CD4-positive, CD25-positive, alpha-beta regulatory T cell (primary cell): ENCODE results near the gene RSKR. TPM values are rescaled to one million over a fixed set of nuclear protein-coding genes. Genes with fewer than 3 reads are reported as not detected.
A peak's percentile ranks its signal among the peaks of the same experiment; 100 is the strongest.
"Not testable (repeated sequence)": the region's sequence is repeated elsewhere in the genome, so short reads cannot be mapped to it uniquely, and the experiment has no call there.

Experiments
- ATAC-seq, 2 donors: fragments of 150-1000 bp; cut with Tn5 transposase; one replicate each; pipeline ENCODE4 v1.10.0; 2021; ENCODE audit warnings: low read depth in 2 of 2, moderate number of reproducible peaks in 2 of 2, moderate library complexity in 1 of 2
- DNase-seq, 3 donors: peaks; one replicate each; pipeline versions ENCODE4 v3.0.0 to v3.0.0-alpha.2; 2012 to 2022; ENCODE audit warnings: mixed read lengths in 1 of 3
- H3K27ac ChIP-seq: one replicate; pipeline ENCODE4 v1.7.0; 2013; ENCODE audit warnings: mild to moderate bottlenecking, low read length; ENCODE audit not compliant: insufficient read depth, poor library complexity, severe bottlenecking
- H3K27me3 ChIP-seq: one replicate; pipeline ENCODE4 v1.7.0; 2013; ENCODE audit warnings: low read length; ENCODE audit not compliant: control insufficient read depth, insufficient read depth
- H3K36me3 ChIP-seq: one replicate; pipeline ENCODE4 v1.7.0; 2013; ENCODE audit warnings: mild to moderate bottlenecking, low read length, moderate library complexity; ENCODE audit not compliant: control insufficient read depth, insufficient read depth
- H3K4me1 ChIP-seq: 2 replicates; pipeline ENCODE4 v1.7.0; 2013; ENCODE audit warnings: mild to moderate bottlenecking, low read length; ENCODE audit not compliant: insufficient read depth, control insufficient read depth, poor library complexity, severe bottlenecking
- H3K4me3 ChIP-seq: one replicate; pipeline ENCODE4 v1.7.0; 2013; ENCODE audit warnings: low read depth, mild to moderate bottlenecking, low read length, moderate library complexity
- H3K9me3 ChIP-seq, 2 experiments: 1 replicate in 1 of 2; 2 replicates in 1 of 2; pipeline ENCODE4 v1.7.0; 2013; ENCODE audit warnings: low read length in 2 of 2, mild to moderate bottlenecking in 1 of 2, moderate library complexity in 1 of 2; ENCODE audit not compliant: control insufficient read depth in 2 of 2
- H3K27ac Mint-ChIP-seq, 3 donors: one replicate each; pipeline ENCODE4 v1.8.0; 2020 to 2022; ENCODE audit warnings: mild to moderate bottlenecking in 3 of 3, mixed read lengths in 3 of 3, moderate library complexity in 2 of 3
- H3K27me3 Mint-ChIP-seq: one replicate; pipeline ENCODE4 v1.8.0; 2022; ENCODE audit warnings: mild to moderate bottlenecking, mixed read lengths
- H3K36me3 Mint-ChIP-seq: one replicate; pipeline ENCODE4 v1.8.0; 2020; ENCODE audit warnings: mixed read lengths
- H3K4me1 Mint-ChIP-seq, 4 donors: one replicate each; pipeline ENCODE4 v1.8.0; 2020 to 2022; ENCODE audit warnings: mixed read lengths in 4 of 4, mild to moderate bottlenecking in 1 of 4
- H3K4me3 Mint-ChIP-seq, 4 donors: one replicate each; pipeline ENCODE4 v1.8.0; 2020 to 2022; ENCODE audit warnings: mild to moderate bottlenecking in 4 of 4, mixed read lengths in 4 of 4, moderate library complexity in 3 of 4
- H3K9me3 Mint-ChIP-seq, 7 donors: one replicate each; pipeline ENCODE4 v1.8.0; 2020 to 2022; ENCODE audit warnings: mixed read lengths in 7 of 7, mild to moderate bottlenecking in 3 of 7, moderate library complexity in 2 of 7
- polyA plus RNA-seq, 4 donors: library from polyadenylated mRNA; unstranded; fragments of 300-500 nt; fragmentation: Illumina TruSeq; gene quantifications; one replicate each; pipeline ENCODE4 v1.2.3, GENCODE V29; 2021
- total RNA-seq: library from RNA; stranded (reverse); gene quantifications from one replicate; pipeline ENCODE4 v1.2.3, GENCODE V29; 2022

The RSKR gene
- total RNA-seq (15.2 TPM), polyA plus RNA-seq (under 1 TPM in 3 of 4 donors, not detected in 1; 0.08 to 0.78 (median 0.10) TPM)

- Mint-ChIP-seq H3K4me3 (no peak within 1 kb of the TSS), H3K36me3 (peaks cover 40% of the 10 kb centered on the region)
Observed at GRCh38 chr17:28613931-28614381, at the start of gene RSKR. Gene RSKR, minus strand, starts transcription at chr17:28614185. Its CDS starts 24 bp downstream, at chr17:28614161.

GRCh38 chr17:28663723-28664122 is 49.7 kb upstream of the RSKR start:
- H3K9me3 ChIP-seq = no peaks in the 10 kb centered on the region
- H3K27ac ChIP-seq = no peak overlapping the region
- no peaks in the 10 kb centered on the region for H3K27me3 ChIP-seq
- H3K36me3 ChIP-seq = peaks cover 26% of the 10 kb centered on the region
- no peak for ATAC-seq
- H3K36me3 Mint-ChIP-seq = peaks cover 15% of the 10 kb centered on the region
- peak overlapping the region; percentile 79 for H3K4me3 ChIP-seq
- H3K4me3 Mint-ChIP-seq = peak overlapping the region; percentile 99 to 100 (median 100)
- no peaks in the 10 kb centered on the region for H3K9me3 Mint-ChIP-seq
- no peaks in the 10 kb centered on the region for H3K27me3 Mint-ChIP-seq
- peaks cover 24 to 73% (median 62%) of the 10 kb centered on the region in 4 donors for H3K4me1 Mint-ChIP-seq
- no peak for DNase-seq
- peaks cover 45% of the 10 kb centered on the region for H3K4me1 ChIP-seq
- peak overlapping the region in 2 of 3 donors; percentile 100 for H3K27ac Mint-ChIP-seq

More at GRCh38 chr17:28613931-28614381, at the start of gene RSKR:
- H3K9me3 Mint-ChIP-seq = peaks cover 0 to 2% (median 0%) of the 10 kb centered on the region in 7 donors
- Histone ChIP-seq H3K4me1 (no peaks in the 10 kb centered on the region), H3K9me3 (no peaks in the 10 kb centered on the region), H3K4me3 (no peak within 1 kb of the TSS), H3K36me3 (peaks cover 49% of the 10 kb centered on the region), H3K27ac (no peak within 1 kb of the TSS), H3K27me3 (no peaks in the 10 kb centered on the region)
- DNase-seq (no peak), ATAC-seq (no peak)
- H3K27ac Mint-ChIP-seq = peak within 1 kb of the TSS in 2 of 3 donors; percentile 38 to 49
- H3K27me3 Mint-ChIP-seq = no peaks in the 10 kb centered on the region
- H3K4me1 Mint-ChIP-seq = peaks cover 0 to 16% (median 7%) of the 10 kb centered on the region in 4 donors

- peak overlapping the region; percentile 79 for H3K4me3 ChIP-seq
- Mint-ChIP-seq H3K4me1 (peaks cover 24 to 69% (median 52%) of the 10 kb centered on the region in 4 donors), H3K4me3 (peak overlapping the region; percentile 99 to 100 (median 100)), H3K9me3 (no peaks in the 10 kb centered on the region), H3K27ac (peak overlapping the region; percentile 100), H3K36me3 (peaks cover 6% of the 10 kb centered on the region), H3K27me3 (no peaks in the 10 kb centered on the region)
- peaks cover 20% of the 10 kb centered on the region for H3K36me3 ChIP-seq
- peaks cover 45% of the 10 kb centered on the region for H3K4me1 ChIP-seq
- DNase-seq (no peak), ATAC-seq (no peak)
- H3K27ac ChIP-seq = peak overlapping the region; percentile 99
- H3K9me3 ChIP-seq = no peaks in the 10 kb centered on the region
- H3K27me3 ChIP-seq = no peaks in the 10 kb centered on the region
Observed at GRCh38 chr17:28662527-28662829, 48.5 kb upstream of the RSKR start.

- peak; percentile 85 to 86 for ATAC-seq
- peak within 1 kb of the TSS; percentile 99 to 100 (median 100) for H3K4me3 Mint-ChIP-seq
- H3K4me1 Mint-ChIP-seq = peaks cover 24 to 67% (median 51%) of the 10 kb centered on the region in 4 donors
- no peaks in the 10 kb centered on the region for H3K27me3 Mint-ChIP-seq
- Histone ChIP-seq H3K4me3 (peak within 1 kb of the TSS; percentile 79), H3K36me3 (peaks cover 21% of the 10 kb centered on the region), H3K9me3 (no peaks in the 10 kb centered on the region), H3K4me1 (peaks cover 45% of the 10 kb centered on the region), H3K27ac (peak within 1 kb of the TSS; percentile 99), H3K27me3 (no peaks in the 10 kb centered on the region)
- peak; percentile 91 to 96 (median 94) for DNase-seq
- H3K27ac Mint-ChIP-seq = peak within 1 kb of the TSS; percentile 100
- H3K36me3 Mint-ChIP-seq = peaks cover 5% of the 10 kb centered on the region
- H3K9me3 Mint-ChIP-seq = no peaks in the 10 kb centered on the region
Observed at GRCh38 chr17:28661635-28662526, 47.9 kb upstream of the RSKR start, which contains the start of the genes SDF2 and SUPT6H. Gene SDF2, minus strand, starts transcription at chr17:28661906. Its CDS starts 30 bp downstream, at chr17:28661876. Gene SUPT6H, plus strand, starts transcription at chr17:28662205. Its CDS starts 11,197 bp downstream, at chr17:28673402.

GRCh38 chr17:28659497-28659881 is 45.5 kb upstream of the RSKR start:
- peaks cover 31% of the 10 kb centered on the region for H3K4me1 ChIP-seq
- H3K36me3 ChIP-seq = peaks cover 16% of the 10 kb centered on the region
- Mint-ChIP-seq H3K4me3 (peak overlapping the region in 2 of 4 donors; percentile 36 to 73), H3K27ac (peak overlapping the region in 1 of 3 donors; percentile 100), H3K4me1 (peaks cover 18 to 61% (median 46%) of the 10 kb centered on the region in 4 donors)
- not testable (repeated sequence) for H3K36me3 Mint-ChIP-seq, H3K9me3 Mint-ChIP-seq, DNase-seq, H3K9me3 ChIP-seq, ATAC-seq, H3K27ac ChIP-seq, H3K4me3 ChIP-seq, H3K27me3 Mint-ChIP-seq, H3K27me3 ChIP-seq

- H3K27me3 ChIP-seq, H3K9me3 Mint-ChIP-seq, H3K27ac ChIP-seq, H3K9me3 ChIP-seq, H3K4me3 Mint-ChIP-seq, ATAC-seq, H3K36me3 Mint-ChIP-seq, H3K27me3 Mint-ChIP-seq, H3K27ac Mint-ChIP-seq, H3K4me3 ChIP-seq, DNase-seq: not testable (repeated sequence)
- H3K36me3 ChIP-seq = peaks cover 19% of the 10 kb centered on the region
- peaks cover 31% of the 10 kb centered on the region for H3K4me1 ChIP-seq
- peaks cover 14 to 60% (median 43%) of the 10 kb centered on the region in 4 donors for H3K4me1 Mint-ChIP-seq
Observed at GRCh38 chr17:28658766-28659496, 44.9 kb upstream of the RSKR start.

- DNase-seq, H3K4me3 Mint-ChIP-seq, H3K9me3 Mint-ChIP-seq, H3K36me3 Mint-ChIP-seq, H3K4me3 ChIP-seq, ATAC-seq, H3K27me3 ChIP-seq, H3K27ac Mint-ChIP-seq, H3K27ac ChIP-seq, H3K9me3 ChIP-seq, H3K27me3 Mint-ChIP-seq: not testable (repeated sequence)
- H3K4me1 Mint-ChIP-seq = peaks cover 9 to 56% (median 40%) of the 10 kb centered on the region in 4 donors
- H3K36me3 ChIP-seq = peaks cover 22% of the 10 kb centered on the region
- peaks cover 27% of the 10 kb centered on the region for H3K4me1 ChIP-seq
Observed at GRCh38 chr17:28658342-28658741, 44.4 kb upstream of the RSKR start.
